Nephron (organoid): ENCODE results near the gene AAGAB.
"Not testable (repeated sequence)": the region's sequence is repeated elsewhere in the genome, so short reads cannot be mapped to it uniquely, and the experiment has no call there.

ENCODE experiments used
- H3K27ac Mint-ChIP-seq, 3 experiments: 2 replicates each; pipeline ENCODE4 v1.8.0; 2020; ENCODE audit warnings: mixed read lengths in 3 of 3, mild to moderate bottlenecking in 2 of 3, moderate library complexity in 1 of 3
- H3K27me3 Mint-ChIP-seq: 2 replicates; pipeline ENCODE4 v1.8.0; 2021; ENCODE audit warnings: low read depth, mild to moderate bottlenecking, moderate library complexity, mixed read lengths
- H3K36me3 Mint-ChIP-seq: 2 replicates; pipeline ENCODE4 v1.8.0; 2020; ENCODE audit warnings: low read depth, mixed read lengths
- H3K4me1 Mint-ChIP-seq: 2 replicates; pipeline ENCODE4 v1.8.0; 2020; ENCODE audit warnings: mixed read lengths
- H3K4me3 Mint-ChIP-seq, 3 experiments: 2 replicates each; pipeline ENCODE4 v1.8.0; 2020; ENCODE audit warnings: mild to moderate bottlenecking in 3 of 3, mixed read lengths in 3 of 3, moderate library complexity in 2 of 3
- H3K9me3 Mint-ChIP-seq: 2 replicates; pipeline ENCODE4 v1.8.0; 2020; ENCODE audit warnings: mixed read lengths
- TF ChIP-seq, protein P1 (sequence below), 3 experiments: fragments of 200-600 bp; sonication (generic); IDR thresholded peaks; one replicate each; pipeline ENCODE4 v1.5.0; 2021; ENCODE audit warnings: antibody characterized with exemption in 3 of 3; ENCODE audit not compliant: unreplicated experiment in 3 of 3

Gene AAGAB

DNA sequence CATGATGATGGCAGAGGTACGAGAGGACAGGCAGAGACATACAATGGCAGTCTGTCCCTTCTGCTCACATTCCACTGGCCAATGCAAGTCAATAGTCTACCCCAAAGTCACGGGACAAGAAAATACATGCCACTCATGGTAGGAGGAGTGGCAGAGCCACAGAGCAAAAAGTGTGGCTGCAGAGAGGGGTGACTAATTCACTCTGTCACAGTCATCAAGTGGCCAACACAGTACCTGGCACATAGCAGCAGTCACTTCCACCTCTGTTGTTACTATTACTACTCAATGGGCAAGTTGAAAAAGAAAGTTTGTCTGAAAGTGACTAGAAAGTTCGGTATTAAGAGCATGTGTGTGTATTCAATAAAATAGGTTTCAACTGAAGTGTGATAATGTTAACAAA lies 97.6 kb downstream of the AAGAB start:
- Mint-ChIP-seq H3K27ac (peak overlapping the region in 1 of 3 experiments; percentile 70), H3K27me3 (no peaks in the 10 kb centered on the region), H3K9me3 (no peaks in the 10 kb centered on the region), H3K36me3 (peaks cover 8% of the 10 kb centered on the region), H3K4me1 (peaks cover 48% of the 10 kb centered on the region), H3K4me3 (no peak overlapping the region)
- TF ChIP-seq, protein P1, sequence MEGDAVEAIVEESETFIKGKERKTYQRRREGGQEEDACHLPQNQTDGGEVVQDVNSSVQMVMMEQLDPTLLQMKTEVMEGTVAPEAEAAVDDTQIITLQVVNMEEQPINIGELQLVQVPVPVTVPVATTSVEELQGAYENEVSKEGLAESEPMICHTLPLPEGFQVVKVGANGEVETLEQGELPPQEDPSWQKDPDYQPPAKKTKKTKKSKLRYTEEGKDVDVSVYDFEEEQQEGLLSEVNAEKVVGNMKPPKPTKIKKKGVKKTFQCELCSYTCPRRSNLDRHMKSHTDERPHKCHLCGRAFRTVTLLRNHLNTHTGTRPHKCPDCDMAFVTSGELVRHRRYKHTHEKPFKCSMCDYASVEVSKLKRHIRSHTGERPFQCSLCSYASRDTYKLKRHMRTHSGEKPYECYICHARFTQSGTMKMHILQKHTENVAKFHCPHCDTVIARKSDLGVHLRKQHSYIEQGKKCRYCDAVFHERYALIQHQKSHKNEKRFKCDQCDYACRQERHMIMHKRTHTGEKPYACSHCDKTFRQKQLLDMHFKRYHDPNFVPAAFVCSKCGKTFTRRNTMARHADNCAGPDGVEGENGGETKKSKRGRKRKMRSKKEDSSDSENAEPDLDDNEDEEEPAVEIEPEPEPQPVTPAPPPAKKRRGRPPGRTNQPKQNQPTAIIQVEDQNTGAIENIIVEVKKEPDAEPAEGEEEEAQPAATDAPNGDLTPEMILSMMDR (IDR thresholded peaks at IDR 0.05; ENCODE audit: unreplicated experiment in 3 of 3) = no peak

DNA sequence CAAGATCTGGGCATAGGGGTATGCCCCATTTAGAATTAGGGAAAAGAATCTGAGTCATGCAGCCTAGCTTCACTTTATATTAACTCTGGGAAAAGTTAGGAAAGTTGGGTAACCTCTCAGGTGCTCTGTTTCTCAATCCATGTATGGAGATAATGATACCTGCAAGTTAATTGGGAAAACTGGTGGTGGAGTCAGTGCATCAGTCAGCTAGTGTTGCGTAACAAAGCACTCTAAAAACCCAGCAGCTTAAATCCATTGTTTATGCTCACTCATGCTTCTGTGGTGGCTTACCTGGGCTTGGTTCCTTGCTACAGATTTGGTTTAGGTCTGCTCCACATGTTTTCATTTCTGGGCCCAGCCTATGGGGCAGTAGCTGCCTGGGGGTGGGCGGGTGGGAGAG lies 98.0 kb downstream of the AAGAB start:
- H3K27ac Mint-ChIP-seq = peak overlapping the region in 1 of 3 experiments; percentile 54
- H3K4me3 Mint-ChIP-seq = no peak overlapping the region

DNA sequence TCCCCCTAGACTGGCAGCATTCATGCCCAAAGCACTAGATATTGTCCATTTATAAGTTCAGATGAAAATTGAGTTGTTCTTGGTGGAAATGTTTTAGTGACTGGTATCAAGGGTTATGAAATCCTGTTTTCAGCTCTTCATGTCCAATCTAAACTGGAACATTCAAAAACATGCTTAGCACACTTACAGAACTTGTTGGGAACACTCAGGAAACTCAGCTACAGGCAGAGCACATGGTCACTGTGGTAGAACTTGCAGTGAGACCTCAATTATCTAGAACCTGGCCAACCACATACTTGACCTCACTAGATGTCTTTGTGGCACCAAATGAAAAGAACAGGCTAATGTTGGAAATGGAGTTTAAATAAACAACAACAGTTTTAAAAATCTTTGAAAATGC lies 100.2 kb downstream of the AAGAB start:
- Mint-ChIP-seq H3K36me3 (peaks cover 8% of the 10 kb centered on the region), H3K4me3 (no peak overlapping the region), H3K27ac (peak overlapping the region in 2 of 3 experiments; percentile 40 to 72), H3K27me3 (no peaks in the 10 kb centered on the region), H3K9me3 (no peaks in the 10 kb centered on the region), H3K4me1 (peaks cover 61% of the 10 kb centered on the region)
- TF ChIP-seq, protein P1 (IDR thresholded peaks at IDR 0.05; ENCODE audit: unreplicated experiment in 3 of 3) = no peak

More for the DNA sequence above, 98.0 kb downstream of the AAGAB start:
- H3K27me3 Mint-ChIP-seq = no peaks in the 10 kb centered on the region
- peaks cover 8% of the 10 kb centered on the region for H3K36me3 Mint-ChIP-seq
- H3K4me1 Mint-ChIP-seq = peaks cover 50% of the 10 kb centered on the region
- TF ChIP-seq, protein P1 (IDR thresholded peaks at IDR 0.05; ENCODE audit: unreplicated experiment in 3 of 3) = no peak
- H3K9me3 Mint-ChIP-seq = no peaks in the 10 kb centered on the region

DNA sequence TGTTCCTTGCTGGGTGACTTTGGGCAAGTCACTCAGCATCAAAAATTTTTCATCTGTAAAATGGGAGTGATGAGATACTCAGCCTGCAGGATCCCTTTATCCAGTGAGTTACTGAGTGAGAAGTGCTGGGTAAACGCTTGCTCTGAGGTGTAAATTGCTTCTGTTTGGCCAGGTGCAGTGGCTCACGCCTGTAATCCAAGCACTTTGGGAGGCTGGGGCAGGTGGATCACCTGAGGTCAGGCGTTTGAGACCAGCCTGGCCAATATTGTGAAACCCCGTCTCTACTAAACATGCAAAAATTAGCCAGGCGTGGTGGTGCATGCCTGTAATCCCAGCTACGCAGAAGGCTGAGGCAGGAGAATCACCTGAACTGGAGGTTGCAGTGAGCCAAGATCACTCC lies 101.4 kb downstream of the AAGAB start:
- not testable (repeated sequence) for H3K27me3 Mint-ChIP-seq, H3K36me3 Mint-ChIP-seq, H3K9me3 Mint-ChIP-seq, H3K4me3 Mint-ChIP-seq
- Mint-ChIP-seq H3K4me1 (peaks cover 66% of the 10 kb centered on the region), H3K27ac (peak overlapping the region; percentile 17 to 33 (median 17))

DNA sequence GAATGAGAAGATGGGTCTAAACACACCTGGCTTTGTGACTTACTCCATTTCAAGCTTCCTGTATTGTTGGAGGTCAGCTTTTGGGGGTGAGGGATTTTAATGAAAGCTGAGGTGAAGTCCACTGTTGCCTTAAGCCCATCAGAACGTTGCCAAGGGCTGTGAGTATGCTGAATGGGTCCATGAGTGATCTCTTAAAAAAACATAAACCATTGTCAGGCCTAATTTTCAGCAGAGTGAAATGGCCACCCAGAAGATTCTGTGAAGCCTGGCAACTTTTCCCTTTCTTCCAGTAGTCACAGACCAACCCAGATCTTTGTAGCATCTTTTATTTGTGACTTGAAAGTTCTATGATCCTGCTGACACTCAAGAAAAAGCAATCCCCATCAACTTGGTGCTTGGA lies 102.0 kb downstream of the AAGAB start:
- Mint-ChIP-seq H3K27ac (peak overlapping the region; percentile 17 to 33 (median 17)), H3K4me3 (no peak overlapping the region), H3K27me3 (no peaks in the 10 kb centered on the region), H3K36me3 (peaks cover 8% of the 10 kb centered on the region), H3K9me3 (no peaks in the 10 kb centered on the region), H3K4me1 (peaks cover 66% of the 10 kb centered on the region)
- TF ChIP-seq, protein P1 (IDR thresholded peaks at IDR 0.05; ENCODE audit: unreplicated experiment in 3 of 3) = no peak
